GM19023 (cell line): ENCODE data around the gene SYT3.
"Not testable (repeated sequence)": the region's sequence is repeated elsewhere in the genome, so short reads cannot be mapped to it uniquely, and the experiment has no call there.

ENCODE experiments used
- ATAC-seq: cut with Tn5 transposase; IDR thresholded peaks from one replicate; pipeline ENCODE4 v1.9.1; 2021; ENCODE audit warnings: mild to moderate bottlenecking, moderate library complexity; ENCODE audit not compliant: unreplicated experiment

Gene SYT3

DNA sequence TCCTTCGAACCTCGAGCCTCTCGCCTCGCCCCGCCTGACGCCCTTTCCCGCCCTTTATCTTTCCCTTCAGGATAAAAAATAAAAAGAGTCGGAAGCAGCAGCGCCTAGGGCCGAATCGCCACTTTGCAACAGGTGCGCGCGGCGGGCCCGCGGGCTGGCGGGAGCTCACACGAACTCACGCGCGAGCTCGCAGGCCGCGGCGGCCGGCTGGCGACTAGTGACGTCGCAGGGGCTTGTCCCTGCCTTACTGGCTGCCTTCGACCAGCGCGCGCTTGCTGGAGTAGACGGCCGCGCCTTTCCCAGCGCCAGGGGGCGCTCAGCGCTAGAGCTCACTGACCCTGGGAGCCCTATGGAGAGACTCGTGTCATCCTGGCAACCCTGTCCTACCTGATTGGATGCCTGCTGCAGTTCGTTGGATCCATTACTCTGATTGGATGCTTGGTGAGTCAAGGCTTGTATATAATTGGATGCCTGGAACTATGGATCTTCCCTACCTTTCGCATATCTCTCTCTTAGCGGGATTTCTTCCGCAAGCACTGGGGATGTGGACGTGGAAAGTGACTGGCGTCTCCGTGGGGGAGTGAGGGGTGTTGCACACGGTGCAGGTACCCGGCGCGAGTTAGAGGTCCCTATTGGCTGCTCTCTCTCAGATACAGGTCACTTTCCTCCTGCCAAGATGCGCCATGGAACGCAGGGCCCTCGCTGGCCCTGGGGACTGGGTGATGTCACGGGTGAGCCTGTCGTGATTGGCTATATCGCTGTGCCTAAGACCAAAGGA, 33.4 kb downstream of the SYT3 start:
- not testable (repeated sequence) for ATAC-seq

DNA sequence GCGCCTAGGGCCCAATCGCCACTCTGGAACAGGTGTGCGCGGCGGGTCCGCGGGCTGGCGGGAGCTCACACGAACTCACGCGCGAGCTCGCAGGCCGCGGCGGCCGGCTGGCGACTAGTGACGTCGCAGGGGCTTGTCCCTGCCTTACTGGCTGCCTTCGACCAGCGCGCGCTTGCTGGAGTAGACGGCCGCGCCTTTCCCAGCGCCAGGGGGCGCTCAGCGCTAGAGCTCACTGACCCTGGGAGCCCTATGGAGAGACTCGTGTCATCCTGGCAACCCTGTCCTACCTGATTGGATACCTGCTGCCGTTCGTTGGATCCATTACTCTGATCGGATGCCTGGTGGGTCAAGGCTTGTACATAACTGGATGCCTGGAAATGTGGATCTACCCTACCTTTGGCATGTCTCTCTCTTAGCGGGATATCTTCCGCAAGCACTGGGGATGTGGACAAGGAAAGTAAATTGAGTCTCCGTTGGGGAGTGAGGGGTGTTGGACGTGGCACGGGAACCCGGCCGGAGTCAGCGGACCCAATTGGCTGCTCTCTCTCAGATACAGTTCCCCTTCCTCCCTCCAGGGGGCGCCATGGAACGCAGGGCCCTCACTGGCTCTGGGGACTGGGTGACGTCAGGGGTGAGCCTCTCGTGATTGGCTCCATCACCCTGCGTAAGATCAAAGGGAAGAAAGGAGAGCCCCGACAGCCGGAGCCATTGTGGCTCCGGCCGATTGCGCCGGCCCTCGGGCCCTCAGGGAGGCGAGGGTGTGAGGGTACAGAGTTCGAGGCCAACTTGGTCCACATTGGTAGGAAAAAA, 35.2 kb downstream of the SYT3 start:
- not testable (repeated sequence) for ATAC-seq

DNA sequence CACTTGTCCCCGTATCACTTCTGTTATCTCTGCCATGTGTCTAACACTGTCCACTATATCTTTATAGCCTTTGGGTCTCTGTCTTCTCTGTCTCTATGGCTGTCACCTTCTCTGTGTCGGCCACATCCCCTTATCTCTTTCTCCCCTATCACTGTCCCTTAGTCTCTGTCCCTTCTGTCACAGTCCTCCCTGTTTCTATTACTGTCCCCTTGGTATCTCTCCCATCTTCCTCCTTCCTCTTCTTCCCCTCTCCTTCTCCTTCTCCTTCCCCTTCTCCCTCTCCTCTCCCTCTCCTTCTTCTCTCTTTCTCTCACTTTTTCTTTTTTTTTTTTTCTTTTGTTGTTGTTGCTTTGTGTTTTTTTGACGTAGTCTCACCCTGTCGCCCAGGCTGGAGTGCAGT, 36.7 kb downstream of the SYT3 start:
- ATAC-seq, result no peak

DNA sequence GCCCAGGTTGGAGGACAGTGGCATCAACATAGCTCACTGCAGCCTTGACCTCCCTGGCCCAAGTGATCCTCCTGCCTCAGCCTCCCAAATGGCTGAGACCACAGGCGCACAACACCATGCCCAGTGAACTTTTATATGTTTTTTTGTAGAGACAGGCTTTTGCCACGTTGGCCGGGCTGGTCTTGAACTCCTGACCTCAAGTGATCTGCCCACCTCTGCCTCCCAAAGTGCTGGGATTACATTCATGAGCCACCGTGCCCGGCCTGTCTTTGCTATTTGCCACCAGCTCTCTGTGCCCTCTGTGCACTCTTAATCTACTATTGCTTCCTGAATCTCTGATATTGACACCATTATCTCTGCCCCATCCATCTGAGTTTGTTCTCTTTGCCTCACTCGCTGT, 37.2 kb downstream of the SYT3 start:
- ATAC-seq, result no peak

DNA sequence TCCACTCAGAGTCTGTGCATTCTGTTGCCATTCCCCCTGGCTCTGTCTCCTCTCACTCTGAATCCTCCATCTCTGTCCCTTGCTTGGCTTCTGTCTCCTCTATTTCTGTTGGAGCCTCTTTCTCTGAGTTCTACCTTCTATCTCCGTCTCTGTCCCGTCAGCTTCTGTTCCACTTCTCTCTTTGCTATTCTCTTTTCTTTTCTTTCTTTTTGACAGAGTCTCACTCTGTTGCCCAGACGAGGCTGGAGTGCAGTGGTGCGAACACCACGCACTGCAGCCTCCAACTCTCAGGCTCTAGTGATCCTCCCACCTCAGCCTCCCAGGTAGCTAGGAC, 37.6 kb downstream of the SYT3 start:
- ATAC-seq, result no peak

DNA sequence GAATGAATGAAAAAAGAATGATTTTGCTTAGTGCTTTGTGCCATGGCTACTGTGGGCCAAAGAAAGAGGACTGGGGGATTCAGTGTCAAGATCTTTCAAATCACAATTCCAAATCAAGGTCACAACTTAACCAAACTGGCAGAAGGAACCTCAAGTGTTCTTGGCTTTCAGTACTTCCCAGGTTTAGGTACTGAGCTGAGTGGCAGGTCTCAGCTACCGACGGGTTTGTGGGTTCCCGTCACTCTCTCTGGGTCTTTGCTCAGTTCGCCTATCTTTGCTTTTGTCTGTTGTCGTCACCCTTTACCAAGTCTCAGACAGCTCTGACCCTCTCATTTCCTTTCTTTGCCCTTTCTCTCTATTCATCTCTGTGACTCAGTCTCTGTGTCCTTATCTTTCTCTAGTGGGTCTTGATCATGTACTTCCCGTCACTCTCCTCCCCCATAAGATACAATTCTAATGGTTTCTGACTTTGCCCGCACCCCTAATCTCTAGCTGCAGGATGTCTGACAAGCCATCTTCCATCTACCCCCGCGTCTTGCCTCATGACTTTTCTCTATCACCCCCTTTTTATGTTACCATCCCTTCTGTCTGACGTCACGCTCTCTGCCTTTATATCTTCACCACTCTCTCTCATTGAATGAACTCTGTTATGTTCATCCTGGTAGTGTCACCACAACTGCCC, 38.1 kb downstream of the SYT3 start:
- no peak for ATAC-seq

DNA sequence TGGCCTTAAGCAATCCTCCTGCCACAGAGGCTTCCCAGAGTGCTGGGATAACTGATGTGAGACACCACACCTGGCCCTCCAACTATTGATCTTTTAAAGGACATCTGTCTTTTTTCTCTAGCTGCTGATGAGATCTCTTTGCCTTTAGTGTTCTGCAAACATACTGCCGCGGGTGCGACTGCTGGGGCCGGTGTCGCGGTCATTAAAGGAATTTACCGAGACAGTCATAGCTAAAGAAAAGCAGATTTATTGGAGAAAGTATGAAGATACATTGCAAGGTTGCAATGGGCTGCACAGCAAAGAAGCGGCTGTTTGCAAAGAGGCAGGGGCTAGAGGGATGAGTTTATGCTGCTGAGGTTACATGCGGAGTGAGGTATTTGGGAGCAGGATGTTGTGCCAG, 40.3 kb downstream of the SYT3 start:
- no peak for ATAC-seq

DNA sequence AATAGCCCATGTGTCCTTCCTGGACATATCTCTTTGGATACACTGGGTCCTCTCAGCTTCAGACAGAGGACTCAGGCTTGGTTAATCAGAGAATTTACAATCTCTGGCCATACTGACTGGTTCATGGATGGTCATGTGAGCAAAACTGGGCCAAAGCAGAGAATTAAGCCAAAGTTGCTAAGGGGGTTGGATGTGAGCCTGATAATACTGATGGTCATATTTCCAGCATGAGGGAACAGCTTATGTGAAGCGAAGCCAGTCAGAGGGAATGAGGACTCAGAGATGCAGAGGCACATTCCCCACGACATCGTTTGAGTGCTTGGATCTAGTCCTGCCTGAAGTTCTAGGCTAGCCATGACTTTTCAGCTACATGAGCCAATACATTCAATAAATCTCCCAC, 49.5 kb downstream of the SYT3 start:
- no peak for ATAC-seq

DNA sequence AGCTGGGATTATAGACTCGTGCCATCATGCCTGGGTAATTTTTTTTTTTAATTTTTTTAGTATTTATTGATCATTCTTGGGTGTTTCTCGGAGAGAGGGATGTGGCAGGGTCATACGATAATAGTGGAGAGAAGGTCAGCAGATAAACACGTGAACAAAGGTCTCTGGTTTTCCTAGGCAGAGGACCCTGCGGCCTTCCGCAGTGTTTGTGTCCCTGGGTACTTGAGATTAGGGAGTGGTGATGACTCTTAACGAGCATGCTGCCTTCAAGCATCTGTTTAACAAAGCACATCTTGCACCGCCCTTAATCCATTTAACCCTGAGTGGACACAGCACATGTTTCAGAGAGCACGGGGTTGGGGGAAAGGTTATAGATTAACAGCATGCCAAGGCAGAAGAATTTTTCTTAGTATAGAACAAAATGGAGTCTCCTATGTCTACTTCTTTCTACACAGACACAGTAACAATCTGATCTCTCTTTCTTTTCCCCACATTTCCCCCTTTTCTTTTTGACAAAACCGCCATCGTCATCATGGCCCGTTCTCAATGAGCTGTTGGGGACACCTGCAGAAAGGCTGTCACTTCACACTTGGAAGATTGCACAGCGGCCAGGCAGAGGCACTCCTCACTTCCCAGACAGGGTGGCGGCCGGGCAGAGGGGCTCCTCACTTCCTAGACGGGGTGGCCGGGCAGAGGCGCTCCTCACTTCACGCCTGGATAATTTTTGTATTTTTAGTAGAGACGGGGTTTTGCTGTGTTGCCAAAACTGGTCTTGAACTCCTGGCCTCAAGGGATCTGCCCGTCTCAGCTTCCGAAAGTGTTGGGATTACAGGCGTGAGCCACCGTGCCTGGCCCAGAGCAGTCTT, 57.7 kb downstream of the SYT3 start:
- ATAC-seq, result not testable (repeated sequence)

DNA sequence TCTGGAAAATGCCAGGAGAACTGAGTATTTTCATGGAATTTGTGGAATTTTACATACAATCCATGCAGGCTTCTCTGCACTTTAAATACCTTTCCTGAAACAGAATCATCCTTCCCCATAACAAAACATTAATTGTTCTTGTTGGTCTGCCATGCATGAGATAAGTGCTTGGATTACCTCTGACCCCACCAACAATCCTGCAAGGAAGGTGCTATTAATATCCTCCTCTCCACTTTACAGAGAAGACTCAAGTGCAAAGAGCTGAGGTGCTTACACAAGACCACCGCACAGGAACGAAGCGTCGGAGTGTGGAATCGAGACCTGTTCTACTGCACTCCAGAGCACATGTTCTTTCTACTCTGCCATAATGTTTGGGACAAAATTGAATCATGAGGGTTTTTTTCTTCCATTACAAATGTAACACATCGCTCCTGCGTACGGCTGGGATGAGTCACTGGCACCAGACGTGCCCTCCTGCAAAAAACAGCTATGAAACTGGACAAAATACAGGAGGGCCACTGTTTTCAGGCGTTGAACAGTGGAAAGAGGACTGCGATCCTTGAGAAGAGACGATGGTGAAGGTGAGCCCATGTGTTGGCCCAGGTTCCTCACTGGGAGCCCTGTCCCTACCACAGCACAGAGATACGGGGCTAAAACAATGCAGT, 58.6 kb downstream of the SYT3 start:
- no peak for ATAC-seq

DNA sequence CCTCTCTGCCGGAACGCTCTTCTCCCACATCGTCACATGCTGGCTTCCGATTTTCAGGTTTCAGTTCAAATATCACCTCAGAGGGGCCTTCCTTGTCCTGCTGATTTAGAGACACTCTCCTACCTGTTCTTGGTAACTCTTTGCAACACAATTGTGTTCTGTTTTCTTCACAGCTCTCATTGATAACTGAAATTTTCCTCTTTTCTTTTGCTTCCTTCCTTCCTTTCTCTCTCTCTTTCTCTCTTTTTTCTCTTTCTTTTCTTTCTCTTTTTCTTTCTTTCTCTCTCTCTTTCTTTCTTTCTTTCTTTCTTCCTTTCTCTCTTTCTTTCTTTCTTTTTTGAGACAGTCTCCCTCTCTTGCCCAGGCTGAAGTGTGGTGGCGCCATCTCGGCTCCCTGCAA, 59.4 kb downstream of the SYT3 start:
- no peak for ATAC-seq

DNA sequence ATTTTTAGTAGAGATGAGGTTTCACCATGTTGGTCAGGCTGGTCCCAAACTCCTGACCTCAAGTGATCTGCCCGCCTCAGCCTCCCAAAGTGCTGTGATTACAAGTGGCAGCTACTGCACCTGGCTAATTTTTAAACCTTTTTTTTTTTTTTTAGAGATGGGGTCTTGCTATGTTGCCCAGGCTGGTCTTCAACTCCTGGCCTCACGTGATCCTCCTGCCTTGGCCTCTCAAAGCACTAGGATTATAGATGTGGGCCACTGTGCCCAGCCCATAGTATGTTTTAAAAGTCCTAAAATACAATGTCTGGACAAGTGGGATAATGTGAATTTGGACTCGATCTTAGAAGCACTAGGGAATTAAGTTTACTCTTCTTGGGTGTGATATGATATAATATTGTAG, 62.9 kb downstream of the SYT3 start:
- ATAC-seq, result not testable (repeated sequence)

DNA sequence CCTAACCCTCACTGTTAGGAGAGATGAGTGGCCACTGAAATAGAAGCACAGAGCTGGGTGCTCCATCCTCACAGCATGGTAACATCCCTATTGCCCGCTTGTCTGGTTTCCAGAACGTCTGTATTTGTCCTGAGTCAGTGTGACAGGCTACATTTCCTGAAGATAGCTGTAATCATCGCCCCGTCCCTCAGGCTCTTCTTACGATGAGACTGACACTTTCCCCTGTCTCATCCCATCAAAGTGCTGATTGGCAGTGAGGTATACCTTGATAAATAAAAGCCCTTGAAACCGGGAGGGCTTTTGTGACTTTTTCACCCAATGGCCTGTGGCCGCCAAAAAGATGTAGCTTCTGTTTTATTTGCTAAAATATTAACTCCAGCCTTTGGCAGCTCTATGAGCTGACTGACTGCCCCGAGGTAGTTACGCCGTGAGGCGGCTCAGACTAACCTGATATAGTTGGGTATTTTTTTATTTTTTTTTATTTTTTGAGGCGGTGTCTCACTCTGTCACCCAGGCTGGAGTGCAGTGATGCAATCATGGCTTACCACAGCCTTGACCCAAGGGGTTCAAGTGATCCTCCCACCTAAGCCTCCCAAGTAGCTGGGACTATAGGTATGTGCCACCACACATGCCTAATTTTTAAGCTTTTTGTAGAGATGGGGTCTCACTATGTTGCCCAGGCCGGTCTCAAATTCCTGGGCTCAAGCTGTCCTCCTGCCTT, 65.8 kb downstream of the SYT3 start:
- ATAC-seq, result no peak
